C4-2B (cell line): ENCODE results near the gene SURF1.

ENCODE experiments used
- ZFX ChIP-seq: fragments of 450-650 bp; IDR thresholded peaks from 2 replicates; pipeline ENCODE4 v1.6.1; 2017
- TF ChIP-seq, protein P1 (sequence below): fragments of 450-650 bp; conservative IDR thresholded peaks from 2 replicates; pipeline ENCODE4 v1.5.1; 2017; ENCODE audit warnings: mild to moderate bottlenecking

DNA sequence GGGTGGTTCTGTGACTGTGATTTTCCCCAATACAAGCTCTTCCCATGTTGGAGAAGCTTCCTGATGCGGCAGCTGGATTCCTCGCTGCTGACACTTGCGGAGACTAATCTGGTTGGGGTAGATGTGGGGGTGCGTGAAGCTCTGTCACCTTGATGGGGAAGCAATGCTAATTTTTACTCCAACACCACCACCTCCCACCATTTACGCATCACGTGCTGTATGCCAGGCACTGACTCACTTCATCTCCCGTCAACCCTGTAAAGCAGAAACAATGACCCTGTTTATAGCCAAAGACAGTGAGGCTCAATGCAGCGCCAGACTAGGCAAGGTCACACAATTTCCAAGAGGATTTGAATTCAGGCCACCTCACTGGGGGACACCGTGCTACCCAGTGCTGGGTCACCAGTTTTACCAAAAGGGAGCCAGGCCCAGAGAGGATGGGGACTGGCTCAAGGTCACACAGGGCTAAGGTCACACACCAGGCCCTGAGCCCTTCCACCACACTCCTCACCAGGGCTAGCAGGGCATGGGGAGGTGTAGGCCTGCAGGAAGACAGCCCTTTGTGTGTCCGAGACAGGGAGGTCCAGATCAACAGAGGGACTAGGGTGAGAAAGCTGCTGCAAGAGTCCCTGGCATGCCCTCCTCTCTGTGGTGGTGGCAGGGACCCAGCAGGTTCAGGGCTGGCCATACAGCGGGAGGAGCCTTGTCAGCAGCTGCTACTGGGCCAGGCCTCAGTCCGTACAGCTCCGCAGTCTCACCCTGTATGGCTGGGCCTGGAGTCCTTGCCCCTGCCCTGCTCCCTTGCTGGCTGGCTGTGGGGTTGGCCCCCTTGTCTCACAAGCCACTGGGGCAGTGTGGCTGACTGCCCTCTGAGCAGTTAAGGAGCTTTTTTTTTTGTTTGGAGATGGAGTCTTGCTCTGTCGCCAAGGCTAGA, 23.1 kb upstream of the SURF1 start:
- TF ChIP-seq, protein P1, sequence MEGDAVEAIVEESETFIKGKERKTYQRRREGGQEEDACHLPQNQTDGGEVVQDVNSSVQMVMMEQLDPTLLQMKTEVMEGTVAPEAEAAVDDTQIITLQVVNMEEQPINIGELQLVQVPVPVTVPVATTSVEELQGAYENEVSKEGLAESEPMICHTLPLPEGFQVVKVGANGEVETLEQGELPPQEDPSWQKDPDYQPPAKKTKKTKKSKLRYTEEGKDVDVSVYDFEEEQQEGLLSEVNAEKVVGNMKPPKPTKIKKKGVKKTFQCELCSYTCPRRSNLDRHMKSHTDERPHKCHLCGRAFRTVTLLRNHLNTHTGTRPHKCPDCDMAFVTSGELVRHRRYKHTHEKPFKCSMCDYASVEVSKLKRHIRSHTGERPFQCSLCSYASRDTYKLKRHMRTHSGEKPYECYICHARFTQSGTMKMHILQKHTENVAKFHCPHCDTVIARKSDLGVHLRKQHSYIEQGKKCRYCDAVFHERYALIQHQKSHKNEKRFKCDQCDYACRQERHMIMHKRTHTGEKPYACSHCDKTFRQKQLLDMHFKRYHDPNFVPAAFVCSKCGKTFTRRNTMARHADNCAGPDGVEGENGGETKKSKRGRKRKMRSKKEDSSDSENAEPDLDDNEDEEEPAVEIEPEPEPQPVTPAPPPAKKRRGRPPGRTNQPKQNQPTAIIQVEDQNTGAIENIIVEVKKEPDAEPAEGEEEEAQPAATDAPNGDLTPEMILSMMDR = no peak
- TF ChIP-seq ZFX = no peak
